GM13976 (cell line): ENCODE data around the gene HERC4.

Experiments
- DNase-seq: peaks from one replicate; pipeline ENCODE4 v3.0.0; 2012; ENCODE audit warnings: low spot score
- CTCF ChIP-seq: IDR thresholded peaks from 2 replicates; pipeline ENCODE4 v1.5.1; 2012; ENCODE audit warnings: borderline replicate concordance, mild to moderate bottlenecking; ENCODE audit not compliant: insufficient read depth; ENCODE audit errors: extremely low read depth, missing control alignments, control extremely low read depth
- in situ Hi-C: fragments of 300-500 bp; cut with MboI; formaldehyde crosslinking; loops from one replicate; pipeline ENCODE4 v1.12.0; 2022; ENCODE audit warnings: low sequenced_read_pairs, mixed read lengths, inconsistent platforms; ENCODE audit not compliant: unreplicated experiment

HERC4 gene

GRCh38 chr10:68105820-68106219 is 30.7 kb upstream of the HERC4 start:
- TF ChIP-seq CTCF, result no peak
- in situ Hi-C loops, result no loop called here
- no peak for DNase-seq

- TF ChIP-seq CTCF, result no peak
- no peak for DNase-seq
These were observed 28.8 kb upstream of the HERC4 start for GRCh38 chr10:68103901-68104300.

GRCh38 chr10:68103261-68103878 is 28.3 kb upstream of the HERC4 start:
- no peak for TF ChIP-seq CTCF
- in situ Hi-C loops, result no loop called here
- DNase-seq, result no peak

More at GRCh38 chr10:68103901-68104300, 28.8 kb upstream of the HERC4 start:
- in situ Hi-C loops, result no loop called here

- TF ChIP-seq CTCF, result no peak
- in situ Hi-C loops, result no loop called here
- no peak for DNase-seq
These were observed 26.0 kb upstream of the HERC4 start for GRCh38 chr10:68101066-68101465.

GRCh38 chr10:68099736-68100135 is 24.7 kb upstream of the HERC4 start:
- DNase-seq, result no peak
- in situ Hi-C loops, result no loop called here
- TF ChIP-seq CTCF, result no peak

GRCh38 chr10:68096913-68097516 is 21.9 kb upstream of the HERC4 start:
- TF ChIP-seq CTCF, result no peak
- DNase-seq, result no peak
- in situ Hi-C loops, result no loop called here

GRCh38 chr10:68095153-68095552 is 20.1 kb upstream of the HERC4 start:
- in situ Hi-C loops, result no loop called here
- TF ChIP-seq CTCF, result no peak
- DNase-seq, result no peak
